Measurements from ENCODE around the gene FAM89B. TPM values are rescaled to one million over a fixed set of nuclear protein-coding genes. Genes with fewer than 3 reads are reported as not detected.

FAM89B gene
- total RNA-seq, 1 experiment from 2014 or later: 30.2 TPM

DNA sequence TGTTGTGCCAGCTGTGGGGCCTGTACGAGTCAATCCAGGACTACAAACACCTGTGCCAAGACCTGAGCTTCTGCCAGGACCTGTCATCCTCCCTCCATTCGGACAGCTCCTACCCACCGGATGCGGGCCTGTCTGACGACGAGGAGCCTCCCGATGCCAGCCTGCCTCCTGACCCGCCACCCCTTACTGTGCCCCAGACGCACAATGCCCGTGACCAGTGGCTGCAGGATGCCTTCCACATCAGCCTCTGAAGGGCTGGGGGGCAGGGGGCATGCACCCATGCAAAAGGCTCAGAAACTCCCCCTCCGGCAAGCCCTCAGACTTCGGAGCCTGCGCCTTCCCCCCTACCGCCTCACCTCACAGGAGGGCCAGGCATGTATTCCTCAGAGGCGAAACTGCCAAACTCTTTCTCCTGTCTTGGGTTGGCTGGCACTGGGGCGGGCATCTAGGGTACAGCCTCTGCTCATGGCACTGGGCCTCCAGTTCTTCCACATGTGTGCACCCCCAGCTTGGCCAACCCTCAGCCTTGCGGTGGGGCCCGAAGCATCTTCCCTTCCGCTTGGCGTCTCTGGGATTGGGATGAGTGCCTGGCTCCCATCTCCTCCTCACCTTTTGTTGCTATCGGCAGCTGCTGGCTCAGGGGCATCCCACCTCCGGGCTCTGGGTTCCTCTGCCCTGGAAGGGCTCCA, 1.2 kb downstream of the FAM89B start:
- peak; percentile 24 for DNase-seq (ENCODE audit: low read depth)

GRCh38 chr11:65574109-65574810, 1.9 kb downstream of the FAM89B start:
- peak; percentile 97 for DNase-seq (ENCODE audit: low read depth)

- peak; percentile 56 for DNase-seq (ENCODE audit: low read depth)
Observed at GRCh38 chr11:65574811-65575567, 2.7 kb downstream of the FAM89B start.

GRCh38 chr11:65575568-65576231, 3.4 kb downstream of the FAM89B start, which contains the start of gene EHBP1L1:
EHBP1L1 (plus strand) TSS chr11:65576053; CDS start chr11:65576303, 250 bp downstream.
- DNase-seq (ENCODE audit: low read depth): peak; percentile 75

DNA sequence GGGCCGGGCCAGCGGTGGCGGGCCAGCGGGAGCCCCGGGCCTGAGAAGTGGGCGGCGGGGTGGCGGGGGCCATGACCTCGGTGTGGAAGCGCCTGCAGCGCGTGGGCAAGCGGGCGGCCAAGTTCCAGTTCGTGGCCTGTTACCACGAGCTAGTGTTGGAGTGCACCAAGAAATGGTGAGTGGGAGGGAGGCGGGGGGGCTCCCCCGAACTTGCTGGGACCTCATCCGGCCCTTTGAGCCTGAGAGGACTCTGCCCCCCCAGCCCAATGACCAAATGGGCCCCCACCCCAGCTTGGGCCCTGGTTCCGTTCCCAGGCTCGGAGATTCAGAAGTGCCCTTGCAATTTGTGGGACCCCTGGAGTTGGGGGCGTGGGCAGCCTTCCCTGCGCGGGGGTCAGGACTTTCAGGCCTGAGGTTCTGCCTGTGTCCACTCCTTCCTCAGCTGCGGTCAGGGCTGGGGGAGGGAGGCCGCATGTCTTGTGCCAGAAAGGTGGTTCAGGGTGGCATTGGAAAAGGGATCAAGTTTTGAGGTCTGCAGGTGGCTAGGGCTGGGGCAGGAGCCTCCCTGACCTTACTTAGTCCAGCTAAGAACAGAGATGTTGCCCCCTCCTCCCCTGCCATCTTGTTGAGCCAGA, 4.0 kb downstream of the FAM89B start:
- DNase-seq (ENCODE audit: low read depth): no peak

GRCh38 chr11:65576867-65577755, 4.8 kb downstream of the FAM89B start:
- DNase-seq (ENCODE audit: low read depth): peak; percentile 95

DNA sequence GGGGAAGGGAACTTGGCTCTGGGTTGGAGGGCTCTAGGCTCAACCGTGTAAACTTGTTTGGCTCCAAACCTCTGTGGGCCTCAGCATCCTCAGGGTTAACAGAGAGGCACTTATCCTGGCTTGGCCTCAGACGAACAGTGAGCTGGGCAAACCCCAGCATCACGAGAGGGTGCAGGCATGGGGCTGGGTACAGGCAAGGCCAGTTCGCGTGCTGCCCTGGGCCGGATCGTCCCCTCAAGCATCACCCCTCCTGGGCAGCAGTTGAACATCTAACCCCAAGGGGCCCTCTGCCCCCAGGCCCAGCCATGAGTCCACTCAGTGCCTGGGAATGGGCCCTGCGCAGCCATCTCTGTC, 5.4 kb downstream of the FAM89B start:
- DNase-seq (ENCODE audit: low read depth): no peak

GRCh38 chr11:65578134-65578533, 5.8 kb downstream of the FAM89B start:
- DNase-seq (ENCODE audit: low read depth): no peak

- no peak for DNase-seq (ENCODE audit: low read depth)
Observed at GRCh38 chr11:65578667-65579066, 6.3 kb downstream of the FAM89B start.

DNA sequence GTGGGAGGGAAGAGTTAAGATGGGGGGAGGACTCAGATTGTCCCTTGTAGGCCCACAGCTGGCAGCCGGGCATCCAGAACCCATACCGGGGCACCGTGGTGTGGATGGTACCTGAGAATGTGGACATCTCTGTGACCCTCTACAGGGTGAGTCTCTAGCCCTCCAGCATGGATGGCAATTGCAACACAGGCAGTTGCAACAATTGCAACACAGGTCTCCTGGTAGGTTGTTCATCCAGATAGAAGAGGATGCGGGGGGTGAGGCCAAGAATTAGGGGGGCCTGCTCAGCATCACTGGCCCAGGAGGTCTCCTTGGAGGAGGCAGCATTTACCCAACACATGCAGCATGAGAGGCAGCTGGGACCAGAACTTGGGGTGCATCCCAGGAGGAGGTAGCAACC, 7.0 kb downstream of the FAM89B start:
- DNase-seq (ENCODE audit: low read depth): no peak

GRCh38 chr11:65580031-65580692, 7.8 kb downstream of the FAM89B start:
- no peak for DNase-seq (ENCODE audit: low read depth)

GRCh38 chr11:65580756-65581155, 8.4 kb downstream of the FAM89B start:
- DNase-seq (ENCODE audit: low read depth): no peak

- no peak for DNase-seq (ENCODE audit: low read depth)
Observed at GRCh38 chr11:65581928-65582327, 9.6 kb downstream of the FAM89B start.

- DNase-seq (ENCODE audit: low read depth): no peak
Observed at GRCh38 chr11:65583589-65583988, 11.3 kb downstream of the FAM89B start.

DNA sequence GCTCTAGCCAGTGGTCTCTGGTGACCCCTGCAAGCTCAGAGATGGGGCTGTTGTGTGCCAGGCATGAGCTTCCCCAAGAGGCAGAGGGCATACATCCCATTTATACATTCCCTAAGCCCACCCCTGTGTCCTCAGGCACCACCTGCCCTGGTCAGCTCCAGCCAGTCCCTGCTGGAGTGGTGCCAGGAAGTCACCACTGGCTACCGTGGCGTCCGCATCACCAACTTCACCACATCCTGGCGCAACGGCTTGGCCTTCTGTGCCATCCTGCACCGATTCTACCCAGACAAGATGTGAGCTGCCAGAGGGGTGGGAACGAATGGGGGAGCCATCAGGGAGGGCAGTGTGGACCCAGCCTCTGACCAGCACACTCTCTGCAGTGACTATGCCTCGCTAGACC, 11.8 kb downstream of the FAM89B start:
- no peak for DNase-seq (ENCODE audit: low read depth)

GRCh38 chr11:65584723-65585171, 12.4 kb downstream of the FAM89B start:
- DNase-seq (ENCODE audit: low read depth): no peak

DNA sequence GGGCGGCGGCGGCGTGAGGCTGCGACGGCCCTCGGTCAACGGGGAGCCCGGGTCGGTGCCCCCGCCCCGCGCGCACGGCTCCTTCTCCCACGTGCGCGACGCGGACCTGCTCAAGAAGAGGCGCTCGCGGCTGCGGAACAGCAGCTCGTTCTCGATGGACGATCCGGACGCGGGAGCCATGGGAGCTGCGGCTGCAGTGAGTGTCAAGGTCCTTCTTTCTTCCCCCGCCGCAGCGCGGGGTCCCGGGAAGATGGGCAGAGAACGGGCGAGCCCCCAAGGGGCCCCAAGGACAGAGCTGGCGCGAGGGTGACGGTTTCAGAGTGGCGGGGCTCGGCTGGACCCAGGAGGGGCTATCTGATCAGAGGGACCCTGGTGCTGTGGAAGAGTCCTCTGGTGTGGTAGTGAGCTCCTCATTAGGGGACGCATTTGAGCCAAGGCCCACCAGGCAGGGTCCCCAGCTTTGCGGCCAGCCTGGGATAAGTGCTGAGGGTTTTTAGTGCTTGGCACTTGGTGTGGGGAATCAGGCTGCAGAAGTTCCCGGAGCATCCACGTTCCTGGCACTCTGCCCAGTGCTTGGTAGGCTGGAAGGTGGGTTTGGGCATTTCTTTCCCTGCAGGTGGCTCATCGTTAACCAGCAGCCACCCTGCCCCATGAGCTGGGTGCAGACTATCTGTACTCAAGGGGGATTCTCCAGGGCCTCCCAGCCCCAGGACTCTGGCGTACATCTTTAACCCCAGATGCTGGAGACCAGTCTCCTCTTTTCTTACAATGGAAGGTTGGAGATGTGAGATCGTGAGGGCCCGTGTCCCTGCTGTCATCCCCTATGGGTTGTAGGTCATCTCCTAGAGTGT, 13.3 kb downstream of the FAM89B start:
- DNase-seq (ENCODE audit: low read depth): no peak

DNA sequence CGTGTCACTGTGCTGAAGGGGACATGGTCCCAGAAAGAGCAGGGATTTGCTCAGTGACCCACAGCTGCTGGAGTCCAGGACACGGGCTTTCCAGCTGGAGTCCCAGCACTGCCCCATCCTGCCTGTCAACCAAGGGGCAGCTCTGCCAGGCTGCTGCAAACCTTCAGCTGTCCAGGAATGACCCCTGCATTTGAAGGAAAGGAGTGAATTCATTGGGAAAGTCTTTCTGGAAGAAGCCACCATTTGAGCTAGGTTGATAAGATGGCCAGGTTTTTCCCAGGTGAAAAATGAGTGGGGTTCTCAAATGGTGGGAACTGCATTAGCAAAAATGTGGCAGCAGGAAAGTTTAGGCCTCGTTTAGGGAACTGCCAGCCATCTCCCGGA, 13.9 kb downstream of the FAM89B start:
- DNase-seq (ENCODE audit: low read depth): no peak

GRCh38 chr11:65586676-65587075, 14.3 kb downstream of the FAM89B start:
- DNase-seq (ENCODE audit: low read depth): peak; percentile 3

Measured in Daoy (cell line).